ENCODE results near the gene FOXN3.

The FOXN3 gene

DNA sequence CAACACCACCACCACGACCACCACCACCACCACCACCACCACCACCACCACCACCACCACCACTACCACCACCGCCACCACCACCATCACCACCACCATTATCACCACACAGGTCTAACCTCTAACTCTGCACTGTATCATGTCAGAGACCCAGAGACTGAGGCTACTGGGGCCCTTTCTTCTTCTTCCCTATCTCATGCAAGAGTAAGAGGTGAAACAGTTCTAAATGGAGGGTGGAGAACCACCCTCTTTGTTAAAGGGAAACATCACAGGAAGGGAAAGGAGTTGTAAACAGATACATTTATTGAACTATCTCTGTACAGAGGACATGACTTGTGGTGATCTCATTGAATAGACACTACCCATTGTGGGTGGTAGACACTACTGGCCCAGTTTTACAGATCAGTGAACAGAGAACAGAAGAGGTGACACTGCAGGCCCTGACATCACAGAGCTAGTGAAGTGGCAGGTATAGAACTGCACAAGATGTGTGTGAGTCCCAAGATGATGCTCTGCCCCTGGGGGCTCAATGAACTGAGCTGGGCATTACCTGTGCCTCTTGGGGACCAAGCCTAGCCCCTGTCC lies 91.6 kb downstream of the FOXN3 start:
- no peak for DNase-seq

GRCh38 chr14:89324501-89325298 lies 92.3 kb downstream of the FOXN3 start:
- DNase-seq, result no peak

DNA sequence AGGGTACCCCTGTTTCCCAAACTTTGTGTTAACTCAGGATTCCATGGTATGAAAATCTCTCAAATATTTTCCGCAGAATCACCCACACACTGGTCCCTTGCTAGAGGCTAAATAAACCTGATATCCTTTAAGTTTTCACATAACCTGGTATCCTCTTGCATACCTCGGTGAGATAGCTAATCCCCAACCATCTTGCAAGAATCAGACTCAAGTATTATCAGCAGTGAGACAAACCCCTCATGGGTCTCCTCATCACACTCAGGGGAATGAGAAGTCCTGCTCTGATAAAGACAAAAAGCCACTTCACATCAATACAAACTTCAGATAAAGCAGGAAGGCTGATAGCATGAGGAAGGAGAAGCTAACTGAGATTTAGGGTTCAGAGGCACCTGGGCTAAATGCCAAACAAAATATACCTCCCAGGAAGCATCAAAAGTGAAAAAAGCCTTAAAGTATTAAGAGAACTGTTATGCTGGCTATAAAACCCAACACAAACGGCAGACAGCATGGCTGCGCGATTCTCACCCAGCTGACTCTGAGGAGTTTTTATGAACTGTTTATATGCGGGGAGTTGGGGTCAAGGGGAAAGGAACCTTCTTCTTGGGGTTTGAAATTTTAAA lies 96.5 kb downstream of the FOXN3 start:
- no peak for DNase-seq

DNA sequence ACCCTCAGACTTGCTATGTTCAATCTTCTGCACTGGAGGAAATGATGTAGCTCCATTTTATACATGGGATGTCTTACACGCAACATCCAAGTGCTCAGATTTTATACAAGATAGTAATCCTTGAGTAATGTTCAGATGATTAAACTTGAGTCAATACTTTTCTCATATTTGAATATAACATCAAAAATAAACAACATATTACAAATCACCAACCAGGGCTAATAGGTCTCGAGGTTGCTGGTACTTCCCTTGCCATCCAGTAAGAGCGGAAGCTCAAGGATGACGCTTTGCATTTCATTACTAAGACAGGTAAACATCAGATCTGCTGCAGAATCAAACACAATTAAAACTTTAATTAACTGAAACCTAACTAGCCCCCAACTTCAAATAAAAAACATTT lies 97.3 kb downstream of the FOXN3 start:
- DNase-seq, result no peak

DNA sequence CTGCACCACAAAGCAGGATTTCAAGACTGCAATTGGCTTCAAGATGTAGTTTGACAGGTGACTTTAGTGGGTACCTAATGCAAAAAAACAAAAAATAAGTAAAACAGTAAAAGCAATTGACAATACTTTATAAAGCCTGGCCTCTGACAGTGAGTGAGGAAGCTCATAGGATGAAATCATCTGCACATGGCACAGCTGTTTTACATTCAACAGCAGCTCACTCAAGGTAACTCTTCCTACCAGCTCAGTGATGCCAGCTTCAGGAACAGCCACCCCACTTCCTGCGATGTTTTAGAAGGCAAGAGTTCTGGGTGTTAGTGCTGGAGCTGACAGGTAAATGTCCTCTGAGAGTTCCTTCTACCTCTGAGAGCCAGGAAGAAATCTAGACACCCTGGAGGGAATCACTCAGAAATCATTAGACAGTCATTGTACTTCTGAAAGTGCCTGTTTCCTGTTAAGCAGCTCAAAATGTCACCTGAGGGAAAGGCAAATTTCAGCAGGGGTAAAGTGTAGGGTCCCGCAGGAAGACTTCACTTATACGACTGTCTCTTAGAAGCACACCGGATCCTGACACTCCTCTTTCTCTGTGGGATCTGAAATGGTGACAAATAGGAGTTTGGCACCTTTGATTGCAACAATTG lies 99.9 kb downstream of the FOXN3 start:
- DNase-seq, result no peak

GRCh38 chr14:89315493-89316470 lies 101.3 kb downstream of the FOXN3 start:
- DNase-seq, result no peak

- no peak for DNase-seq
Observed at GRCh38 chr14:89314274-89314673, 102.8 kb downstream of the FOXN3 start.

GRCh38 chr14:89312932-89313331 lies 104.1 kb downstream of the FOXN3 start:
- DNase-seq, result no peak

GRCh38 chr14:89310211-89310610 lies 106.8 kb downstream of the FOXN3 start:
- no peak for DNase-seq

GRCh38 chr14:89309670-89310177 lies 107.3 kb downstream of the FOXN3 start:
- no peak for DNase-seq

GRCh38 chr14:89308232-89308959 lies 108.6 kb downstream of the FOXN3 start:
- DNase-seq, result no peak

- no peak for DNase-seq
Observed at GRCh38 chr14:89307409-89307808, 109.6 kb downstream of the FOXN3 start.

GRCh38 chr14:89304972-89305703 lies 111.9 kb downstream of the FOXN3 start:
- no peak for DNase-seq

- no peak for DNase-seq
Observed at GRCh38 chr14:89304561-89304960, 112.5 kb downstream of the FOXN3 start.

DNA sequence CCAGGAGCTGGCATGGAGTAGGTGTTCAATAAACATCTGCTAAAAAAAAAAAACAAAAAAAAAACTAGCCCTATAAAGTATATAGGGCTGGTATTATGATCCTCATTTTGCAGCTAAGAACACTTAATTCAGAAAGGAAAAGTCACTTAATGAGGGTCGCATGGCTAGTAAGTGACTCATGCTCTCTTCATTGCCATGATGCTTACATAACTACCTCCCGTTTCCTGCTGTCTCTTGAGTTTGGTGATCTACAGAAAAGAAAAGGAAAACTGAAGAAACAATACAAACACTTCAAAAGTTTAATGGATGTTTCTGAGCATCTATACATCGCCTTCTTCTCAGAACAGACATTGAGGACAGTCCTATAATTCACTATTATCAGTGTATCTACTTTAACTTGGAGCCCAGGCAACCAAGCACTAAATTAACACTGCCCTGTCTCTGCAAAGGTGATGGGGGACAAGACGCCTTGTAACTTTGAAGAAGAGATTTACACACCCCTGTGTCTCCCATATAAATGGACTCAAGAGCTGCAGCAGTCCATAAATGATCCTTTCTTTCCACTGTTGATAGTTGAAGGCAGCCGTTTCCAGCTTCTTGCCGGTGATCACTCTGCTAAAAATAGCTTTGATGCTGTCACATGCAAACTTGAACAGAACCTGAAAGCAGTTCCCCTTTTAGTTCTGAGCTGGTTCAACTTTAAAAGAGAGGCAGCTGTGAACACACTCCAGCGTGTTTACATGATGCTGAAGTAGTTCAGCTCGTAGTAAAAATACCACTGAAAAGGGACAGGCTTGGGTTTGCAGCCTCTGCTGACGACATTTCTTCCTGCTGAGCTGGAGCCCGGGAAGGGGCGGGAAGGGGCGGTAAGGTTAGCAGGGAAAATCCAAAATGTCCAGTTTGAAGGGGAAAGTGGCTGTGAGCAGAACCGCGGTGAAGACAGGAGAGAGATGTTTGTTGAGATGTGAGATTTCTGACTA lies 113.3 kb downstream of the FOXN3 start:
- DNase-seq, result no peak

DNA sequence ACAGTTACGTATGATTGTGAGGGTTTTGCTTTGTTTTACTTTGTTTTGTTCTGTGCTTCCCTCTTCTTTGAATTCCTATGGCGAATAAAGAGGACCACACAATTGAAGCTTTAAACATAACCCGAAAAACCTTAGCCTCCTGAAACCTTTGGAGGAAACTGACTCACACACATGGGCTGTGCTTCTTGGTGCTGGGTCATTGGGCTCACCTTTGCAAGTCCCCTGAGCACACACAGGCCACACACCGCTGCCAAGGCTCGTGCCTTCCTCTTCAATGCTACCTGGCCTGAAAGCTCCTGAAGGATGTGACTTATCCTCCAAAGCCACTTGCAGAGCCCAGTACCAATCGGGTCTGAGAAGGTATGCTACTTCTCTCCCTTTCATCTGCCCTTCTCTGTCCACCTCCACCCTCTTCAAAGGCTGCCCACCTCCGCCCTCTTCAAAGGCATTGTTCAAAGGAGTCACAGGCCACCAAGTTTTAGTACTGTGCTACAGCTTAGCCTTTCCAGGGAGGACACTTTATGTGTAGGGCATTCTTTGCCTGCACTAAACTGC lies 114.6 kb downstream of the FOXN3 start:
- no peak for DNase-seq

- DNase-seq, result no peak
Observed at GRCh38 chr14:89299587-89299986, 117.4 kb downstream of the FOXN3 start.

DNA sequence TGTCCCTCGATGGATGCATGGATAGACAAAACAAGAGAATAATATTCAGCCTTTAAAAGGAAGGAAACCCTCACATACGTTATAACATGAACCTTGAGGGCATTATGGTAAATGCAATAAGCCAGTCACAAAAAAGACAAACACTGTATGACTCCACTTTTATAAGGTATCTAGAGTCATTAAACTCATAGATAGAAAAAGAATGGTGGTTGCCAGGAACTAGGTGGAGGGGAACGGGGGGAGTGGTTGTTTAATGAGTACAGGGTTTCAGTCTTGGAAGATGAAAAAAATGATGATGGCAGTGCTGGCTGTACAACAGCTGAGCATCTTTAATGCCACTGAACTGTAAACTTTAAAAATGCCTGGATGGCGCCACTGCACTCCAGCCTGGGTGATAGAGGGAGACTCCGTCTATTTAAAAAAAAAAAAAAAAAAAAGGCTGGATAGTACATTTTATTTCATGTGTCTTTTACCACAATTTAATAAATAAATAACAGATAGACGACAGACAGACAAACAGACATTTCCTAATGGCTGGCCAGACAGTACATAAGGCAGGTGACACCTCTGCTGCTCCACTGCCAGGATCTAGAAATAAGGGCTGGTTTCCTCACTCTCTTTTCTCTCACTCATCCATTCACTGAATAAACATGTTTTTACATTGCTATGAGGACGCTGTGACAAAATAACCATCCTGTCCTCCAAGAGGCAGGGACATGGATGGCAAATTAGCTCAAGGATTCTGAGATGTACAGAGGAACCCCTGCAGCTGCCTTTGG lies 118.8 kb downstream of the FOXN3 start:
- DNase-seq, result no peak

Data from activated CD4-positive, alpha-beta T cell treated with anti-CD3 and anti-CD28 coated beads for 1 hour (primary cell).